OCI-LY1 (cell line): ENCODE measurements around the gene PARVG.

ENCODE experiments used
- H2AFZ ChIP-seq: fragments of 200-600 bp; sonication (generic), shearing (Covaris generic); 2 replicates; pipeline ENCODE4 v1.6.0; 2014; ENCODE audit warnings: antibody characterized with exemption, mild to moderate bottlenecking, low read length
- H3F3A ChIP-seq: fragments of 200-600 bp; sonication (generic), shearing (Covaris generic); 2 replicates; pipeline ENCODE4 v1.6.0; 2014; ENCODE audit warnings: mild to moderate bottlenecking, antibody characterized with exemption, low read length, moderate library complexity; ENCODE audit not compliant: insufficient read depth
- H3K27ac ChIP-seq: fragments of 200-600 bp; sonication (generic); 2 replicates; pipeline ENCODE4 v1.5.1; 2014; ENCODE audit warnings: low read length, mixed run types, mild to moderate bottlenecking, low read depth; ENCODE audit not compliant: poor library complexity, severe bottlenecking
- H3K27me3 ChIP-seq: fragments of 200-600 bp; sonication (generic); 2 replicates; pipeline ENCODE4 v1.6.0; 2014; ENCODE audit warnings: antibody characterized with exemption, mild to moderate bottlenecking, low read length, moderate library complexity; ENCODE audit not compliant: insufficient read depth
- H3K36me3 ChIP-seq: fragments of 200-600 bp; sonication (generic); 2 replicates; pipeline ENCODE4 v1.6.1; 2014; ENCODE audit warnings: mild to moderate bottlenecking, antibody characterized with exemption, low read length, moderate library complexity, mixed read lengths; ENCODE audit not compliant: insufficient read depth
- H3K4me1 ChIP-seq: fragments of 200-600 bp; sonication (generic); 2 replicates; pipeline ENCODE4 v1.5.1; 2014; ENCODE audit warnings: mild to moderate bottlenecking, low read length, moderate library complexity; ENCODE audit not compliant: insufficient read depth, severe bottlenecking
- H3K4me2 ChIP-seq: fragments of 200-600 bp; sonication (generic), shearing (Covaris generic); 2 replicates; pipeline ENCODE4 v1.6.1; 2014; ENCODE audit warnings: low read length
- H3K4me3 ChIP-seq: fragments of 200-600 bp; sonication (generic); 2 replicates; pipeline ENCODE4 v1.5.1; 2014; ENCODE audit warnings: low read length, low read depth, mild to moderate bottlenecking, mixed read lengths; ENCODE audit not compliant: poor library complexity, severe bottlenecking
- H3K79me2 ChIP-seq: fragments of 200-600 bp; shearing (Covaris generic); 2 replicates; pipeline ENCODE4 v1.6.1; 2016; ENCODE audit warnings: mixed run types, low read length, mixed read lengths; ENCODE audit not compliant: insufficient read depth
- H3K9ac ChIP-seq: fragments of 200-600 bp; sonication (generic), shearing (Covaris generic); 2 replicates; pipeline ENCODE4 v1.6.1; 2014; ENCODE audit warnings: mild to moderate bottlenecking, low read length, mixed read lengths
- H3K9me2 ChIP-seq: fragments of 200-600 bp; sonication (generic), shearing (Covaris generic); 2 replicates; pipeline ENCODE4 v1.6.1; 2014; ENCODE audit warnings: low read depth, mild to moderate bottlenecking, low read length, mixed read lengths
- H3K9me3 ChIP-seq: fragments of 200-600 bp; shearing (Covaris generic); 2 replicates; pipeline ENCODE4 v1.6.1; 2014; ENCODE audit warnings: low read length, mixed read lengths
- H4K20me1 ChIP-seq: fragments of 200-600 bp; sonication (generic), shearing (Covaris generic); 2 replicates; pipeline ENCODE4 v1.6.0; 2016; ENCODE audit warnings: mild to moderate bottlenecking, low read length; ENCODE audit not compliant: insufficient read depth
- CTCF ChIP-seq: fragments of 200-600 bp; sonication (generic), shearing (Covaris generic); IDR thresholded peaks from 2 replicates; pipeline ENCODE4 v1.5.1; 2017; ENCODE audit warnings: mild to moderate bottlenecking, antibody characterized with exemption, low read length, moderate library complexity, mixed read lengths
- EZH2 ChIP-seq: fragments of 200-600 bp; sonication (generic), shearing (Covaris generic); IDR thresholded peaks from 2 replicates; pipeline ENCODE4 v1.8.0; 2017; ENCODE audit warnings: borderline replicate concordance, mixed run types, mild to moderate bottlenecking, antibody characterized with exemption, low read length, moderate library complexity, mixed read lengths

Gene PARVG

GRCh38 chr22:44186121-44186510 is 5.4 kb downstream of the PARVG start:
- H3K27me3 ChIP-seq = peaks cover 15% of the 10 kb centered on the region; the same call in 1 of the 2 replicates
- TF ChIP-seq CTCF (no peak), EZH2 (no peak)
- no peaks in the 10 kb centered on the region for H3K9me3 ChIP-seq
- no peak overlapping the region for H3K4me3 ChIP-seq
- H3K9me2 ChIP-seq = no peaks in the 10 kb centered on the region
- no peak overlapping the region for H3K27ac ChIP-seq
- no peaks in the 10 kb centered on the region for H3F3A ChIP-seq
- H3K79me2 ChIP-seq = no peaks in the 10 kb centered on the region
- H2AFZ ChIP-seq = no peak overlapping the region
- H4K20me1 ChIP-seq = no peaks in the 10 kb centered on the region
- H3K4me2 ChIP-seq = no peak overlapping the region
- H3K4me1 ChIP-seq = peaks cover 16% of the 10 kb centered on the region
- no peak overlapping the region for H3K9ac ChIP-seq
- H3K36me3 ChIP-seq = no peaks in the 10 kb centered on the region

- Histone ChIP-seq H3K9me2 (no peaks in the 10 kb centered on the region), H3K4me3 (no peak overlapping the region), H3K27ac (no peak overlapping the region), H2AFZ (no peak overlapping the region), H3K27me3 (peaks cover 15% of the 10 kb centered on the region; the same call in 1 of the 2 replicates), H4K20me1 (no peaks in the 10 kb centered on the region), H3K4me2 (no peak overlapping the region), H3F3A (no peaks in the 10 kb centered on the region), H3K9me3 (no peaks in the 10 kb centered on the region), H3K79me2 (no peaks in the 10 kb centered on the region), H3K4me1 (peaks cover 12% of the 10 kb centered on the region), H3K36me3 (no peaks in the 10 kb centered on the region), H3K9ac (no peak overlapping the region)
- TF ChIP-seq EZH2 (no peak), CTCF (no peak)
These were observed 6.0 kb downstream of the PARVG start for GRCh38 chr22:44186737-44187136.

- H3K4me3 ChIP-seq = no peak overlapping the region
- H4K20me1 ChIP-seq = no peaks in the 10 kb centered on the region
- H3K36me3 ChIP-seq = no peaks in the 10 kb centered on the region
- no peak overlapping the region for H3K9ac ChIP-seq
- TF ChIP-seq CTCF (no peak), EZH2 (no peak)
- no peak overlapping the region for H3K27ac ChIP-seq
- no peaks in the 10 kb centered on the region for H3K79me2 ChIP-seq
- H3K27me3 ChIP-seq = peaks cover 10% of the 10 kb centered on the region; the same call in 1 of the 2 replicates
- H3F3A ChIP-seq = no peaks in the 10 kb centered on the region
- no peaks in the 10 kb centered on the region for H3K9me3 ChIP-seq
- H3K4me2 ChIP-seq = no peak overlapping the region
- H3K4me1 ChIP-seq = peaks cover 3% of the 10 kb centered on the region
- H3K9me2 ChIP-seq = no peaks in the 10 kb centered on the region
- no peak overlapping the region for H2AFZ ChIP-seq
These were observed 7.0 kb downstream of the PARVG start for GRCh38 chr22:44187652-44188230.
